AG04450 (cell line): ENCODE data around the gene ST3GAL3. TPM values are rescaled to one million over a fixed set of nuclear protein-coding genes. Genes with fewer than 3 reads are reported as not detected.

Source experiments
- CTCF ChIA-PET: fragments of 300-600, 350-600 bp; formaldehyde crosslinking; extraction: SDS; loops from one replicate; lab custom pipeline; 2022; ENCODE audit warnings: antibody characterized with exemption, inconsistent platforms; lab: Charles Lee
- POLR2A ChIA-PET: fragments of 350-600 bp; formaldehyde crosslinking; extraction: SDS; loops from one replicate; lab custom pipeline; 2021; ENCODE audit warnings: antibody characterized with exemption, inconsistent platforms; lab: Yijun Ruan, JAX
- DNase-seq: peaks from one replicate; pipeline ENCODE4 v3.0.0-alpha.2; 2011; ENCODE audit warnings: low read depth, low spot score
- H3K27ac ChIP-seq: one replicate; pipeline ENCODE4 v1.5.1; 2012; ENCODE audit warnings: low read depth, low read length, control low read depth
- H3K27me3 ChIP-seq: one replicate; pipeline ENCODE4 v1.6.0; 2012; ENCODE audit warnings: low read length; ENCODE audit not compliant: control insufficient read depth, insufficient read depth
- H3K4me3 ChIP-seq: 2 replicates; pipeline ENCODE4 v1.5.1; 2011; ENCODE audit warnings: mild to moderate bottlenecking, low read depth, low read length, control low read depth
- H3K9me3 ChIP-seq: 2 replicates; pipeline ENCODE4 v1.5.1; 2012; ENCODE audit warnings: low read length; ENCODE audit not compliant: control insufficient read depth, insufficient read depth
- CTCF ChIP-seq: IDR thresholded peaks from 2 replicates; pipeline ENCODE4 v1.5.1; 2011; ENCODE audit warnings: low read depth, low read length, control low read depth, inconsistent platforms
- polyA plus RNA-seq: library from polyadenylated mRNA; depleted of rRNA; stranded (reverse); fragments of >200 nt; gene quantifications from 2 replicates; pipeline ENCODE4 v1.2.3, GENCODE V29; 2011

Gene ST3GAL3
- polyA plus RNA-seq, 1 experiment: 11.5 TPM

- H3K27ac ChIP-seq: no peak overlapping the region
- no peak overlapping the region for H3K4me3 ChIP-seq
- no peak for DNase-seq
- H3K9me3 ChIP-seq: no peaks in the 10 kb centered on the region
- no peaks in the 10 kb centered on the region for H3K27me3 ChIP-seq
- ChIA-PET CTCF (interaction anchor here (1.0 to 1.2 kb wide), 3 partner anchors 19 to 191 kb away, joined by 3 to 4 read pairs (median 3); partner anchors contain the start of gene ARTN), POLR2A (no interaction called here)
- no peak for TF ChIP-seq CTCF
Measured at GRCh38 chr1:43954036-43954435, 246.7 kb downstream of the ST3GAL3 start.

- TF ChIP-seq CTCF: no peak
- Histone ChIP-seq H3K27ac (no peak overlapping the region), H3K27me3 (no peaks in the 10 kb centered on the region), H3K4me3 (no peak overlapping the region), H3K9me3 (no peaks in the 10 kb centered on the region)
- ChIA-PET CTCF (interaction anchor here (0.5 to 1.0 kb wide), 2 partner anchors 37 to 193 kb away, joined by 3 to 4 read pairs; no protein-coding TSS in a partner anchor), POLR2A (interaction anchor here (0.7 kb wide), 1 partner anchor 1758 kb away, joined by 6 read pairs; no protein-coding TSS in a partner anchor)
- no peak for DNase-seq
Measured at GRCh38 chr1:43956234-43956633, 248.9 kb downstream of the ST3GAL3 start.

- ChIA-PET POLR2A (no interaction called here), CTCF (interaction anchor here (0.7 to 1.2 kb wide), 2 partner anchors 79 to 194 kb away, joined by 3 to 4 read pairs; no protein-coding TSS in a partner anchor)
- H3K27me3 ChIP-seq: no peaks in the 10 kb centered on the region
- no peak for DNase-seq
- H3K4me3 ChIP-seq: no peak overlapping the region
- TF ChIP-seq CTCF: no peak
- H3K9me3 ChIP-seq: no peaks in the 10 kb centered on the region
- no peak overlapping the region for H3K27ac ChIP-seq
Measured at GRCh38 chr1:43957407-43958040, 250.2 kb downstream of the ST3GAL3 start.

- Histone ChIP-seq H3K27me3 (no peaks in the 10 kb centered on the region), H3K9me3 (no peaks in the 10 kb centered on the region), H3K27ac (no peak overlapping the region), H3K4me3 (no peak overlapping the region)
- no peak for DNase-seq
- TF ChIP-seq CTCF: no peak
- CTCF ChIA-PET: no interaction called here
- POLR2A ChIA-PET: no interaction called here
Measured at GRCh38 chr1:43958351-43959255, 251.3 kb downstream of the ST3GAL3 start.

- POLR2A ChIA-PET: no interaction called here
- DNase-seq: no peak
- Histone ChIP-seq H3K9me3 (no peaks in the 10 kb centered on the region), H3K27me3 (no peaks in the 10 kb centered on the region), H3K4me3 (no peak overlapping the region), H3K27ac (no peak overlapping the region)
- no peak for TF ChIP-seq CTCF
- CTCF ChIA-PET: no interaction called here
Measured at GRCh38 chr1:43960798-43961197, 253.5 kb downstream of the ST3GAL3 start.
